Transverse colon (tissue), 4 donors: ENCODE results near the gene SEC61B.
"Not testable (repeated sequence)": the region's sequence is repeated elsewhere in the genome, so short reads cannot be mapped to it uniquely, and the experiment has no call there.

Source experiments
- POLR2AphosphoS5 ChIP-seq, 3 donors: sonication (generic); formaldehyde crosslinking; IDR thresholded peaks; one replicate each; pipeline ENCODE4 v1.6.1; 2016; ENCODE audit warnings: antibody characterized with exemption in 3 of 3
- TF ChIP-seq, protein P1 (sequence below), 5 experiments: fragments of 200-600 bp in 3 of 5; fragments of 450-650 bp in 2 of 5; sonication (generic) in 3 of 5; IDR thresholded peaks; 1 replicate in 2 of 5; 2 replicates in 3 of 5; pipeline ENCODE4 v1.5.1; 2016 to 2017; ENCODE audit warnings: antibody characterized with exemption in 5 of 5, inconsistent platforms in 3 of 5, mild to moderate bottlenecking in 2 of 5, moderate library complexity in 1 of 5

GRCh38 chr9:99237849-99238248 is 15.8 kb downstream of the SEC61B start:
- TF ChIP-seq, protein P1, sequence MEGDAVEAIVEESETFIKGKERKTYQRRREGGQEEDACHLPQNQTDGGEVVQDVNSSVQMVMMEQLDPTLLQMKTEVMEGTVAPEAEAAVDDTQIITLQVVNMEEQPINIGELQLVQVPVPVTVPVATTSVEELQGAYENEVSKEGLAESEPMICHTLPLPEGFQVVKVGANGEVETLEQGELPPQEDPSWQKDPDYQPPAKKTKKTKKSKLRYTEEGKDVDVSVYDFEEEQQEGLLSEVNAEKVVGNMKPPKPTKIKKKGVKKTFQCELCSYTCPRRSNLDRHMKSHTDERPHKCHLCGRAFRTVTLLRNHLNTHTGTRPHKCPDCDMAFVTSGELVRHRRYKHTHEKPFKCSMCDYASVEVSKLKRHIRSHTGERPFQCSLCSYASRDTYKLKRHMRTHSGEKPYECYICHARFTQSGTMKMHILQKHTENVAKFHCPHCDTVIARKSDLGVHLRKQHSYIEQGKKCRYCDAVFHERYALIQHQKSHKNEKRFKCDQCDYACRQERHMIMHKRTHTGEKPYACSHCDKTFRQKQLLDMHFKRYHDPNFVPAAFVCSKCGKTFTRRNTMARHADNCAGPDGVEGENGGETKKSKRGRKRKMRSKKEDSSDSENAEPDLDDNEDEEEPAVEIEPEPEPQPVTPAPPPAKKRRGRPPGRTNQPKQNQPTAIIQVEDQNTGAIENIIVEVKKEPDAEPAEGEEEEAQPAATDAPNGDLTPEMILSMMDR (IDR thresholded peaks at IDR 0.05), result not testable (repeated sequence)
- TF ChIP-seq POLR2AphosphoS5 (IDR thresholded peaks at IDR 0.05), result not testable (repeated sequence)
